ENCODE data around the gene GRAMD4. TPM values are rescaled to one million over a fixed set of nuclear protein-coding genes. Genes with fewer than 3 reads are reported as not detected.

GRAMD4 gene
- total RNA-seq, 2 donors from 2014 or later, result 178 to 213 TPM

DNA sequence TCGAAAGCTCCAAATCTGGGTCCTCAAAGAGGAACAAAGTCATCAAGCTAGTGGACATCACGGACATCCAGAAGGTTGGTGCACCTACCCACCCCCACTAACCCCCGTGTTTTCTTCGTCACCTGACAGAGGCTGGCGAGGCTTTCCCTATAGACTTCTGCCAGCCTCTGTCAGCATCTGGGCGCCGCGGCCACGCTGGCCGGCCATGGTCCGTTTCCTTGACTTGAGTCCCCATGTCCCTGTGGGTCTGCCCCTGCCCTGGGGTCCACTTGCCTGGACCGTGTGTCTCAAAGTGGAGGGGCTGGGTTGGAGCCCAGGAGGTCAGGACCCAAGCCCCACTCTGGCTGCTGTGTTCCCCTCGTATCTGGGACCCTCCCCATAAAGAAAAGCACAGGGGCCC is 55.3 kb downstream of the GRAMD4 start:
- DNase-seq (no peak), ATAC-seq (no peak)
- intact Hi-C loops (cut with DNase I, micrococcal nuclease), result no loop called here

- ATAC-seq, result no peak
- DNase-seq, result no peak
- intact Hi-C loops (cut with DNase I, micrococcal nuclease), result no loop called here
Observed at GRCh38 chr22:46675938-46676337, 55.8 kb downstream of the GRAMD4 start.

GRCh38 chr22:46676479-46676878 is 56.3 kb downstream of the GRAMD4 start:
- ATAC-seq (no peak), DNase-seq (no peak)
- intact Hi-C loops (cut with DNase I, micrococcal nuclease), result no loop called here

- DNase-seq, result no peak
- intact Hi-C loops (cut with DNase I, micrococcal nuclease), result no loop called here
- ATAC-seq, result no peak
Observed at GRCh38 chr22:46676881-46677280, 56.7 kb downstream of the GRAMD4 start.

GRCh38 chr22:46677323-46678002 is 57.3 kb downstream of the GRAMD4 start:
- ATAC-seq, result no peak
- intact Hi-C loops (cut with DNase I, micrococcal nuclease), result no loop called here
- DNase-seq, result no peak

DNA sequence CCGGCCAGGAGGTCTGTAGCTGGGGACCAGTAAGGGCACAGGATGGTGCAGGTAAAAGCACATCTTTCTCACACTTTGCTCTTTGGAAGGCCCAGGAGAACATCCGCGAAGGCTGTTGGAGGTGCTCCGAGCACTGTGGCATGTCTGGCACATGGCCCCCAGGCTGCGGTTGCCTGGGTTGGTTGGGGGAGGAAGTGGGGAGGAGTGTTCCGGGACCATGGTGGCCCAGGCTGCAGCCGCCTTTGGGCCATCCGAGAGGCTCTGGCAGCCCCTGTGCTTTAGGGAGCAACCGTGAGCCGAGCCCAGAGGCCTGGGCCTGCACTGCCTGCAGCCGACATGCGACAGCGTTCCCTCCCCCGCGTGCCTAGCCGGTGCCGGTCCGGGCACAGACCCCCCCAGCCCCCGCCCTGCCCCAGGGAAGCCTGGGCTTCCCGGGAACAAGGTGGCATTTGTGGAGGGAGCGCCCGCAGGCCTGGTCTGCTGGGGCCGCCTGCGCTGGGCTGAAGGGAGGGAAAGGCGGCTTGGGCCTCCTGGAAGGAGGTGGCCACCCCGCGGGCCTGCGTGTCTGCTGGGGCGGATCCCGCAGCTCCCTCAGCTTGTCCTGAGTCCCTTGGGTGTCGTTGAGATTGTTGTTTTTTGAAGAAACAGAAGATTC is 57.9 kb downstream of the GRAMD4 start:
- DNase-seq (no peak), ATAC-seq (no peak)
- intact Hi-C loops (cut with DNase I, micrococcal nuclease), result no loop called here

DNA sequence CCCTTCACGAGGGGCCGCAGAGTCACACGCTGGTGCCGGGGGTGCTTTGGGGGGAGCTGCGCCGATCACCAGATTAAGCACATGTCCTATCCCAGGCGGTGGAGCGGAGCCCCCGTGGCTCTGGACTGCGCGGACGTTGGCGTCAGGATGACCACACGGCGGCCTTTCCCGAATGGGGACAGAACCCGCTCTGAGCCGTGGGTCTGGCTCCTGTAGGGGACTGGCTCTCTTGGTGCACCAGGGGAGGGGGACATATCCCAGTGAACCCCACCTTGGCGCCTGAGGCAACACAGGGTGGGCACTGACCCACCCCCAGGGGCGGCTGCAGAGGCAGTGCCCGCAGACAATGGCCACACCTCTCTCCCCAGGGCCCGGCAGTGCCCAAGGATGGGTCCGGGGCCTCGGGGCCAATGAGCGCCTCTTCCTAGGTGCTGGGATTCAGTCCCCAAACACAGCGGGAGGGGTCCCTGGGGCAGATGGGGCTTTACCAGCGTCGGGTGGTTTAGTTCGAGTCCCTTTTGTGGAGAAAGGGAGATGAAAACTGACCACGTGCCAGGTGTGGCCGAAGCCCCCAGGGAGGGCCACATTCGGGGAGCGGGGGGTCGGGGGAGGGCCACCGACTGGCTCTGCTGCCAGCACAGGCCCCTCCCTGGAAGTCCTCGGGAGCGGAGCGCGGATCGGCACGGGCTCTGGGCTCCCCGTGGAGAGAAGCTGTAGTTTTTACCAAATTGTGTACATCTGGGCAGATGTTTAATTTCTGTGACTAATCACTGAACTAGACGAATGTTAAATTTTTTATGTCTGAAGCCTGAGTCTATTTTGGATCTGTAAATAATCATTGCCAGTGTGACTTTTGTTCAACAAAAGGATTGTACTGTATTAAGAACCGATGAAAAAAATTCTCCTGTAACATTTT is 58.9 kb downstream of the GRAMD4 start:
- intact Hi-C loops (cut with DNase I, micrococcal nuclease), result no loop called here
- DNase-seq, result no peak
- no peak for ATAC-seq

GRCh38 chr22:46679706-46680269 is 59.6 kb downstream of the GRAMD4 start:
- intact Hi-C loops (cut with DNase I, micrococcal nuclease), result no loop called here
- no peak for ATAC-seq
- no peak for DNase-seq

GRCh38 chr22:46681010-46681409 is 60.8 kb downstream of the GRAMD4 start:
- no peak for DNase-seq
- intact Hi-C loops (cut with DNase I, micrococcal nuclease), result no loop called here
- no peak for ATAC-seq

GRCh38 chr22:46682011-46682731 is 62.0 kb downstream of the GRAMD4 start:
- intact Hi-C loops (cut with DNase I, micrococcal nuclease), result no loop called here
- no peak for ATAC-seq
- no peak for DNase-seq

DNA sequence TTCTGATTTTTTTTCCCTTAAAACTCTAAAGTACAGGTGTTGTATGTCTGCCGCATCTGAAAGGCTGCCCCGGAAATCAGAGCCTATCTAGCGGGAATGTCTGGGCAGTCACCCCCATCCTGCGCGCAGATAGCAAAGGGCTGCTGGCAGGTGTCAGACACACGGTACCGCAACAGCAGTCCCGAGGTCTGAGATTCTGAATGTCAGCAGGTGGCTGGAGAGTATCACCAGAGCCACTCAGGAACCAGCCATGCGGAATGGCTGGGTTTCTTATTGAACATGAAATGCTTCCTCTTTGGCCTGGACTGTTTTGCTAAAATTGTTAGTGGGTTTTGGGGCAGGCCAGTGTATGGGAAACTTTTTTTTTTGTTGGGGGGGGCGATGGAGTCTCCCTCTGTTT is 64.5 kb downstream of the GRAMD4 start:
- intact Hi-C loops (cut with DNase I, micrococcal nuclease), result no loop called here
- DNase-seq (no peak), ATAC-seq (peak; percentile 5)

- DNase-seq, result no peak
- ATAC-seq, result peak; percentile 17
- intact Hi-C loops (cut with DNase I, micrococcal nuclease), result no loop called here
Observed at GRCh38 chr22:46686221-46687047, 66.2 kb downstream of the GRAMD4 start.

DNA sequence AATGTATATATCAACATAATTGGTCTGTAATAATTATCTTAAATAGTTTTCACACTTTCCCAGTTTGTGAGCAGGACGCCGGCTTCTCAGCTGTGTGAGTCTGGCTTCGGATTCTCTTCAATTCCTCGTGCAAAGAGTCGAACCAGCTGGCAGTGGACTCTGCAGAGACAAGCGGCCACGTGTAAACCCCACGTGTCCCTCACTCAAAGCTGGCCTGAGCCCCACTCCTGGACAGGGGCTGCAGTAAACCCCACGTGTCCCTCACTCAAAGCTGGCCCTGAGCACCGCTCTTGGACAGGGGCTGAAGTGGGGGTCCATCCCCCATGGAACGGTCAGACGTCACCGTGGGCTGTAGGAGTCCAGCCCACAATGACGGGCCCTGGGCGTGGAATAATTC is 66.9 kb downstream of the GRAMD4 start:
- DNase-seq (no peak), ATAC-seq (no peak)
- intact Hi-C loops (cut with DNase I, micrococcal nuclease), result no loop called here

DNA sequence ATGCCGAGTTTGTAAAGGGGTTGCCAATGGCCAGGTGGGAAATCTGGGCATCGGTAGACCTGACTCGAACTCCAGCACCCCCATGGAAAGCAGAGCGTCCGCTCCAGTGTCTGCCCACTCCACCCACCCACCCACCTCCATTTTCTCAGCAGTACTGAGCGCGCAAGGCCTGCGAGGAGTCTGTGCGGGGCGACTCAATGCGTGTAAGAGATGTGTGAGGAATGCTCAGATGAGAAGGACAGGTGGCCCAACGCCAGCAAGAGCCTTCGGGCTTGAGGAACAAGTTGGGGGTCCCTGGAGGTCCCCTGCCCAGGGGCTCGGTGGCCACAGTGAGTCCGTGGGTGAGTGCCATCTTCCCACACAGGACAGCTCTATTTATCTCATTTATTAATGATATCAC is 67.3 kb downstream of the GRAMD4 start:
- intact Hi-C loops (cut with DNase I, micrococcal nuclease), result no loop called here
- no peak for ATAC-seq
- no peak for DNase-seq

DNA sequence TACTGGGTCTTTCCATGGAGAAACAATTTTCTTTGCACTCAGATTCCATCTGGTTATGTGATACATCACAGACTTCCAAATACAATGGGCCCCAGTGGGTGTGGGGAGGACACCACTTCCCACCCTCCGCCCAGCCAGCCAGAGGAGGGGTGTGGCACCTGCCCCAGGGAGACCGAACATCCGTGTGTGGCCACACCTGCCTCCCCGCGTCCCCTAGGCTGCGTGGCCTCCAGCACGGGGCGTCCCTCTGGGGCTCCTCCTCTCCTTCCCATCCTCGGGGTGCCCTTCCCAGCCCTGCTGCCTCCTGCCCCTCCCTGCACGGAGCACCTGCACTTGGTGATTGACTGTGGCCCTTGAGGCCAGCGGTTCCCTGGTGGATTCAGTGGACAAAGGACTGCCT is 68.8 kb downstream of the GRAMD4 start:
- intact Hi-C loops (cut with DNase I, micrococcal nuclease), result no loop called here
- ATAC-seq (peak; percentile 64), DNase-seq (peak; percentile 72 to 81)

DNA sequence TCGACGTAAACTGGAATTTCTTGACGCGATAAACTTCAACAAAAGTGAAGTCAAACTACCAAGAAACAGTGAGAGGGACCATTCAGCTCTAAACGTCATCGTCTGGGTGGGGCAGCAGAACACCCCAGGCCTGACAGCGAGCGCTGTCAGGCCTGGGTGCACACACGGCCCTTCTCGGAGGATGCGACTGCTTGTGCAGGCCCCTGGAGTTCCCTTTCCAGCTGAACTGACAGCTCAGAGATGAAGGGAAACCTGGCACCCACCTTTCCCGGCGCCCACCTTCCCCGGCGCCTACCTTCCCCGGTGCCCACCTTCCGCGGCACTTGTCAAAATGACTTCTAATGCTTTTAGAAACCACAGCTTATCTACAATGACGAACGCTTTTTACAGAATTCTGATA is 70.0 kb downstream of the GRAMD4 start:
- intact Hi-C loops (cut with DNase I, micrococcal nuclease), result no loop called here
- ATAC-seq (no peak), DNase-seq (no peak)

DNA sequence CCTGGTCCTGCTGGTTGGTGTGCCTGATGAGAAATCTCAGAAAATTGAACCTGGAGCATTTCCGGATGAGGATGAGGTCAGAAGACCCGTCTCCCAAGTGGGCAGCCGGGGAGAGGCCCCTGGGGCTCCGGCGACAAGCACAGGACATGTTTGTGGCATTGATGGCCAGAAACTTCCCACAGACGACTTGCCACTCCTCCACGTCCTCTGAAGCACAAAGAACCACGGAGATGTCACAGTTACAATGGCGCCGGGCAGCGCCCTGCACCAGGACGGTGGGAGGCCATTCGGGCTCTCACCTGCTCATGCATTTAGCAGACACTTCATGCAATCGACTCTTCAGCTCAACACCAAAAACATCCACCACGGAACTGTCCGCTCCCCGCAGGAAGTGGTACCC is 71.4 kb downstream of the GRAMD4 start:
- DNase-seq (no peak), ATAC-seq (no peak)
- intact Hi-C loops (cut with DNase I, micrococcal nuclease), result no loop called here

All from left colon (tissue), 2 donors.